WTC11 (cell line): ENCODE data around the gene COL18A1. TPM values are rescaled to one million over a fixed set of nuclear protein-coding genes. Genes with fewer than 3 reads are reported as not detected.

ENCODE experiments used
- ATAC-seq: fragments of 200-7000 bp; cut with Tn5 transposase; 2 replicates; pipeline ENCODE4 v1.10.0; 2021; ENCODE audit warnings: mild to moderate bottlenecking, moderate library complexity
- CTCF ChIA-PET: fragments of 300-600 bp; sonication (Branson Sonifier 250); formaldehyde crosslinking; loops from one replicate; lab custom pipeline; 2021; ENCODE audit warnings: antibody characterized with exemption; lab: Charles Lee
- POLR2A ChIA-PET: fragments of 350-600 bp; sonication (Branson Sonifier 250); formaldehyde crosslinking; loops from one replicate; lab custom pipeline; 2021; ENCODE audit warnings: antibody characterized with exemption; lab: Charles Lee
- DNase-seq: peaks from one replicate; pipeline ENCODE4 v3.0.0; 2021; ENCODE audit warnings: low spot score
- H3K27ac Mint-ChIP-seq: 2 replicates; pipeline ENCODE4 v1.8.0; 2021; ENCODE audit warnings: mixed read lengths
- H3K27me3 Mint-ChIP-seq: 2 replicates; pipeline ENCODE4 v1.8.0; 2021; ENCODE audit warnings: low read depth, mild to moderate bottlenecking, moderate library complexity, mixed read lengths
- H3K36me3 Mint-ChIP-seq: 2 replicates; pipeline ENCODE4 v1.8.0; 2021; ENCODE audit warnings: mixed read lengths
- H3K4me1 Mint-ChIP-seq: 2 replicates; pipeline ENCODE4 v1.8.0; 2022; ENCODE audit warnings: mixed read lengths
- H3K4me3 Mint-ChIP-seq: 2 replicates; pipeline ENCODE4 v1.8.0; 2021; ENCODE audit warnings: mild to moderate bottlenecking, moderate library complexity, mixed read lengths
- H3K9me3 Mint-ChIP-seq: 2 replicates; pipeline ENCODE4 v1.8.0; 2021; ENCODE audit warnings: mixed read lengths
- ARID4B ChIP-seq: sonication (generic); formaldehyde crosslinking; IDR thresholded peaks from 2 replicates; pipeline ENCODE4 v1.8.0; 2023; ENCODE audit warnings: missing genetic modification reagents, mild to moderate bottlenecking, borderline replicate concordance
- CREM ChIP-seq: sonication (generic); formaldehyde crosslinking; IDR thresholded peaks from 2 replicates; pipeline ENCODE4 v1.8.1; 2022; ENCODE audit warnings: mild to moderate bottlenecking, missing genetic modification reagents, moderate library complexity
- E2F1 ChIP-seq: sonication (generic); formaldehyde crosslinking; IDR thresholded peaks from 2 replicates; pipeline ENCODE4 v1.8.0; 2022; ENCODE audit warnings: mild to moderate bottlenecking, missing genetic modification reagents
- ELF4 ChIP-seq: sonication (generic); formaldehyde crosslinking; IDR thresholded peaks from 2 replicates; pipeline ENCODE4 v1.8.1; 2022; ENCODE audit warnings: low read depth, mild to moderate bottlenecking, moderate library complexity, missing genetic modification reagents
- FOXJ3 ChIP-seq: sonication (generic); formaldehyde crosslinking; IDR thresholded peaks from 2 replicates; pipeline ENCODE4 v1.9.0; 2021; ENCODE audit warnings: missing genetic modification reagents, mild to moderate bottlenecking, borderline replicate concordance
- HMGA2 ChIP-seq: fragments of 250-450 bp; sonication (Bioruptor Pico); IDR thresholded peaks from 2 replicates; pipeline ENCODE4 v1.4.0; 2021; ENCODE audit warnings: mild to moderate bottlenecking, moderate library complexity
- JAZF1 ChIP-seq: fragments of 250-450 bp; sonication (Bioruptor Pico); IDR thresholded peaks from 2 replicates; pipeline ENCODE4 v1.9.0; 2021; ENCODE audit warnings: moderate library complexity, mild to moderate bottlenecking, inconsistent platforms
- NR3C1 ChIP-seq: sonication (generic); formaldehyde crosslinking; conservative IDR thresholded peaks from 2 replicates; pipeline ENCODE4 v1.8.1; 2023; ENCODE audit warnings: low read depth, mild to moderate bottlenecking, missing genetic modification reagents
- PRRX2 ChIP-seq: fragments of 250-450 bp; sonication (Bioruptor Pico); IDR thresholded peaks from 2 replicates; pipeline ENCODE4 v1.8.0; 2021; ENCODE audit warnings: mild to moderate bottlenecking
- SMAD3 ChIP-seq: sonication (generic); formaldehyde crosslinking; IDR thresholded peaks from 2 replicates; pipeline ENCODE4 v1.8.0; 2022; ENCODE audit warnings: missing genetic modification reagents, mild to moderate bottlenecking, borderline replicate concordance
- SMAD4 ChIP-seq: sonication (generic); formaldehyde crosslinking; IDR thresholded peaks from 2 replicates; pipeline ENCODE4 v1.8.0; 2022; ENCODE audit warnings: mild to moderate bottlenecking, missing genetic modification reagents
- SP1 ChIP-seq: sonication (generic); formaldehyde crosslinking; conservative IDR thresholded peaks from 2 replicates; pipeline ENCODE4 v1.8.1; 2022; ENCODE audit warnings: missing genetic modification reagents
- TCF7 ChIP-seq: sonication (generic); formaldehyde crosslinking; IDR thresholded peaks from 2 replicates; pipeline ENCODE4 v1.8.0; 2022; ENCODE audit warnings: mild to moderate bottlenecking, low read depth, missing genetic modification reagents, moderate library complexity
- ZNF121 ChIP-seq: sonication (generic); formaldehyde crosslinking; IDR thresholded peaks from 2 replicates; pipeline ENCODE4 v1.8.0; 2023; ENCODE audit warnings: missing genetic modification reagents
- ZNF232 ChIP-seq: sonication (generic); formaldehyde crosslinking; IDR thresholded peaks from 2 replicates; pipeline ENCODE4 v1.8.0; 2022; ENCODE audit warnings: mild to moderate bottlenecking, missing genetic modification reagents
- total RNA-seq: library from RNA; stranded (reverse); gene quantifications from 3 replicates; pipeline ENCODE4 v1.2.3, GENCODE V29; 2021
- TF ChIP-seq, protein P1 (sequence below): sonication (generic); formaldehyde crosslinking; IDR thresholded peaks from 2 replicates; pipeline ENCODE4 v1.8.0; 2022; ENCODE audit warnings: mild to moderate bottlenecking, missing genetic modification reagents
- TF ChIP-seq, protein P2 (sequence below): fragments of 250-450 bp; sonication (Bioruptor Pico); IDR thresholded peaks from 2 replicates; pipeline ENCODE4 v1.8.0; 2021; ENCODE audit warnings: mild to moderate bottlenecking
- TF ChIP-seq, protein P3 (sequence below): sonication (generic); formaldehyde crosslinking; IDR thresholded peaks from 2 replicates; pipeline ENCODE4 v1.8.0; 2023; ENCODE audit warnings: mild to moderate bottlenecking, missing genetic modification reagents
- TF ChIP-seq, protein P4 (sequence below): fragments of 250-450 bp; sonication (Bioruptor Pico); IDR thresholded peaks from 2 replicates; pipeline ENCODE4 v1.9.0; 2021; ENCODE audit warnings: mild to moderate bottlenecking
- TF ChIP-seq, protein P5 (sequence below): sonication (generic); formaldehyde crosslinking; IDR thresholded peaks from 2 replicates; pipeline ENCODE4 v1.8.1; 2023; ENCODE audit warnings: mild to moderate bottlenecking, moderate library complexity, missing genetic modification reagents
- TF ChIP-seq, protein P6 (sequence below): sonication (generic); formaldehyde crosslinking; IDR thresholded peaks from 2 replicates; pipeline ENCODE4 v1.8.1; 2022; ENCODE audit warnings: mild to moderate bottlenecking, moderate library complexity, missing genetic modification reagents

The COL18A1 gene
- total RNA-seq, 1 experiment from 2014 or later: 231 TPM

- ChIA-PET POLR2A (no interaction called here), CTCF (no interaction called here)
- Mint-ChIP-seq H3K4me3 (no peak overlapping the region), H3K9me3 (peaks cover 19% of the 10 kb centered on the region), H3K27me3 (no peaks in the 10 kb centered on the region), H3K36me3 (peaks cover 47% of the 10 kb centered on the region), H3K4me1 (no peaks in the 10 kb centered on the region), H3K27ac (no peak overlapping the region; the same call in 1 of the 2 replicates)
- DNase-seq: no peak
- TF ChIP-seq TCF7 (CRISPR knock-in tag) (no peak), SMAD4 (no peak), ZNF121 (CRISPR knock-in tag) (no peak), ARID4B (CRISPR knock-in tag) (no peak), SP1 (CRISPR knock-in tag) (no peak), E2F1 (no peak), HMGA2 (no peak)
- TF ChIP-seq, protein P1, sequence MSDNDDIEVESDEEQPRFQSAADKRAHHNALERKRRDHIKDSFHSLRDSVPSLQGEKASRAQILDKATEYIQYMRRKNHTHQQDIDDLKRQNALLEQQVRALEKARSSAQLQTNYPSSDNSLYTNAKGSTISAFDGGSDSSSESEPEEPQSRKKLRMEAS (CRISPR knock-in tag): no peak
- TF ChIP-seq, protein P2, sequence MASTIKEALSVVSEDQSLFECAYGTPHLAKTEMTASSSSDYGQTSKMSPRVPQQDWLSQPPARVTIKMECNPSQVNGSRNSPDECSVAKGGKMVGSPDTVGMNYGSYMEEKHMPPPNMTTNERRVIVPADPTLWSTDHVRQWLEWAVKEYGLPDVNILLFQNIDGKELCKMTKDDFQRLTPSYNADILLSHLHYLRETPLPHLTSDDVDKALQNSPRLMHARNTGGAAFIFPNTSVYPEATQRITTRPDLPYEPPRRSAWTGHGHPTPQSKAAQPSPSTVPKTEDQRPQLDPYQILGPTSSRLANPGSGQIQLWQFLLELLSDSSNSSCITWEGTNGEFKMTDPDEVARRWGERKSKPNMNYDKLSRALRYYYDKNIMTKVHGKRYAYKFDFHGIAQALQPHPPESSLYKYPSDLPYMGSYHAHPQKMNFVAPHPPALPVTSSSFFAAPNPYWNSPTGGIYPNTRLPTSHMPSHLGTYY (CRISPR knock-in tag): no peak
- TF ChIP-seq, protein P3, sequence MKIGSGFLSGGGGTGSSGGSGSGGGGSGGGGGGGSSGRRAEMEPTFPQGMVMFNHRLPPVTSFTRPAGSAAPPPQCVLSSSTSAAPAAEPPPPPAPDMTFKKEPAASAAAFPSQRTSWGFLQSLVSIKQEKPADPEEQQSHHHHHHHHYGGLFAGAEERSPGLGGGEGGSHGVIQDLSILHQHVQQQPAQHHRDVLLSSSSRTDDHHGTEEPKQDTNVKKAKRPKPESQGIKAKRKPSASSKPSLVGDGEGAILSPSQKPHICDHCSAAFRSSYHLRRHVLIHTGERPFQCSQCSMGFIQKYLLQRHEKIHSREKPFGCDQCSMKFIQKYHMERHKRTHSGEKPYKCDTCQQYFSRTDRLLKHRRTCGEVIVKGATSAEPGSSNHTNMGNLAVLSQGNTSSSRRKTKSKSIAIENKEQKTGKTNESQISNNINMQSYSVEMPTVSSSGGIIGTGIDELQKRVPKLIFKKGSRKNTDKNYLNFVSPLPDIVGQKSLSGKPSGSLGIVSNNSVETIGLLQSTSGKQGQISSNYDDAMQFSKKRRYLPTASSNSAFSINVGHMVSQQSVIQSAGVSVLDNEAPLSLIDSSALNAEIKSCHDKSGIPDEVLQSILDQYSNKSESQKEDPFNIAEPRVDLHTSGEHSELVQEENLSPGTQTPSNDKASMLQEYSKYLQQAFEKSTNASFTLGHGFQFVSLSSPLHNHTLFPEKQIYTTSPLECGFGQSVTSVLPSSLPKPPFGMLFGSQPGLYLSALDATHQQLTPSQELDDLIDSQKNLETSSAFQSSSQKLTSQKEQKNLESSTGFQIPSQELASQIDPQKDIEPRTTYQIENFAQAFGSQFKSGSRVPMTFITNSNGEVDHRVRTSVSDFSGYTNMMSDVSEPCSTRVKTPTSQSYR: no peak
- TF ChIP-seq, protein P4, sequence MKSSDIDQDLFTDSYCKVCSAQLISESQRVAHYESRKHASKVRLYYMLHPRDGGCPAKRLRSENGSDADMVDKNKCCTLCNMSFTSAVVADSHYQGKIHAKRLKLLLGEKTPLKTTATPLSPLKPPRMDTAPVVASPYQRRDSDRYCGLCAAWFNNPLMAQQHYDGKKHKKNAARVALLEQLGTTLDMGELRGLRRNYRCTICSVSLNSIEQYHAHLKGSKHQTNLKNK (CRISPR knock-in tag): no peak
- no peak for ATAC-seq
Measured at GRCh38 chr21:45498646-45499000, 93.7 kb downstream of the COL18A1 start.

DNA sequence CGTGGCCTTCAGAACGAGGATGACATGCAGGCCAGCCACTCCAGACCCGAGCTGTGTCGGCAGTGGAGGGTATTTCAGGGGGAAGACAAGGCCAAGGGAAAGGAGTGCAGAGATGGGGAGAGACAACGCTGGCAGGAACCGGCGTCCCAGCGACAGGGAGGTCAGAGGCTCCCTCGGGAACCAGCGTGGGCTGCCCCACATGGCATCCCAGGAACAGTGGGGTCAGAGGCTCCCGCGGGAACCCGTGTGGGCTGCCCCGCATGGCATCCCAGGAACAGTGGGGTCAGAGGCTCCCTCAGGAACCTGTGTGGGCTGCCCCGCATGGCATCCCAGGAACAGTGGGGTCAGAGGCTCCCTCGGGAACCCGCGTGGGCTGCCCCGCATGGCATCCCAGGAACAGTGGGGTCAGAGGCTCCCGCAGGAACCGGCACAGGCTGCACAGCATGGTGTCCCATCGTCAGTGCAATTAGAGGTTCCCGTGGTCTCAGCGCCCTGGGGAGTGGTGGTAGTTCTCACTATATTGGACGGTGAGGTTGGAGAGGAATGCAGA is 94.3 kb downstream of the COL18A1 start:
- no peak for ATAC-seq
- no peak for TF ChIP-seq JAZF1
- no peak for TF ChIP-seq ELF4 (CRISPR knock-in tag)
- TF ChIP-seq SMAD3 (CRISPR knock-in tag): no peak
- TF ChIP-seq ZNF232 (CRISPR knock-in tag): no peak
- no peak for TF ChIP-seq E2F1
- no peak for TF ChIP-seq NR3C1 (CRISPR knock-in tag)
- TF ChIP-seq PRRX2: no peak
- TF ChIP-seq, protein P5, sequence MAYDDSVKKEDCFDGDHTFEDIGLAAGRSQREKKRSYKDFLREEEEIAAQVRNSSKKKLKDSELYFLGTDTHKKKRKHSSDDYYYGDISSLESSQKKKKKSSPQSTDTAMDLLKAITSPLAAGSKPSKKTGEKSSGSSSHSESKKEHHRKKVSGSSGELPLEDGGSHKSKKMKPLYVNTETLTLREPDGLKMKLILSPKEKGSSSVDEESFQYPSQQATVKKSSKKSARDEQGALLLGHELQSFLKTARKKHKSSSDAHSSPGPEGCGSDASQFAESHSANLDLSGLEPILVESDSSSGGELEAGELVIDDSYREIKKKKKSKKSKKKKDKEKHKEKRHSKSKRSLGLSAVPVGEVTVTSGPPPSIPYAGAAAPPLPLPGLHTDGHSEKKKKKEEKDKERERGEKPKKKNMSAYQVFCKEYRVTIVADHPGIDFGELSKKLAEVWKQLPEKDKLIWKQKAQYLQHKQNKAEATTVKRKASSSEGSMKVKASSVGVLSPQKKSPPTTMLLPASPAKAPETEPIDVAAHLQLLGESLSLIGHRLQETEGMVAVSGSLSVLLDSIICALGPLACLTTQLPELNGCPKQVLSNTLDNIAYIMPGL (CRISPR knock-in tag): no peak
- TF ChIP-seq, protein P6, sequence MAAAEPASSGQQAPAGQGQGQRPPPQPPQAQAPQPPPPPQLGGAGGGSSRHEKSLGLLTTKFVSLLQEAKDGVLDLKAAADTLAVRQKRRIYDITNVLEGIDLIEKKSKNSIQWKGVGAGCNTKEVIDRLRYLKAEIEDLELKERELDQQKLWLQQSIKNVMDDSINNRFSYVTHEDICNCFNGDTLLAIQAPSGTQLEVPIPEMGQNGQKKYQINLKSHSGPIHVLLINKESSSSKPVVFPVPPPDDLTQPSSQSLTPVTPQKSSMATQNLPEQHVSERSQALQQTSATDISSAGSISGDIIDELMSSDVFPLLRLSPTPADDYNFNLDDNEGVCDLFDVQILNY (CRISPR knock-in tag): no peak
- TF ChIP-seq CREM (CRISPR knock-in tag): no peak
- no peak for TF ChIP-seq FOXJ3 (CRISPR knock-in tag)
- H3K27ac Mint-ChIP-seq: no peak overlapping the region

More for the DNA sequence above, 94.3 kb downstream of the COL18A1 start:
- ChIA-PET CTCF (no interaction called here), POLR2A (no interaction called here)
- H3K9me3 Mint-ChIP-seq: peaks cover 19% of the 10 kb centered on the region
- DNase-seq: no peak
- H3K4me3 Mint-ChIP-seq: no peak overlapping the region
- peaks cover 47% of the 10 kb centered on the region for H3K36me3 Mint-ChIP-seq
- H3K27me3 Mint-ChIP-seq: no peaks in the 10 kb centered on the region
- no peaks in the 10 kb centered on the region for H3K4me1 Mint-ChIP-seq
